ENCODE data around the gene WBP1L.

Gene WBP1L

DNA sequence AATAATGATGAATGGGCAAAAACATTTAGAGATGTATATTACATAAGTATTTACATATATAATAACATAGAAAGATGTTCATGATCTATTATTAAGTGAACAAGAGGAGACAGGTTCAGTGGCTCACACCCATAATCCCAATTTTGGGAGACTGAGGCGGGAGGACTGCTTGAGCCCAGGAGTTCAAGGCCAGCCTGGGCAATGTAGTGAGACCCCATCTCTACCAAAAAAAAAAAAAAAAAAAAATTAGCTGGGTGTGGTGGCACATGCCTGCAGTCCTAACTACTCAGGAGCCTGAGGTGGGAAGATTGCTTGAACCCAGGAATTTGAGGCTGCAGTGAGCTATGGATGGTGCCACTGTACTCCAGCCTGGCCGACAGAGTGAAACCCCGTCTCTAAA, 42.0 kb upstream of the WBP1L start:
- Histone ChIP-seq H3K27me3 (ENCODE audit: insufficient read depth, poor library complexity, severe bottlenecking) (no peaks in the 10 kb centered on the region), H3K9me3 (ENCODE audit: severe bottlenecking) (no peaks in the 10 kb centered on the region), H3K4me1 (ENCODE audit: insufficient read depth, poor library complexity, severe bottlenecking) (peaks cover 5% of the 10 kb centered on the region), H3K27ac (ENCODE audit: poor library complexity, severe bottlenecking) (no peak overlapping the region), H3K4me3 (ENCODE audit: severe bottlenecking) (no peak overlapping the region), H3K36me3 (ENCODE audit: low read depth) (peaks cover 41% of the 10 kb centered on the region)
- TF ChIP-seq, protein P1, sequence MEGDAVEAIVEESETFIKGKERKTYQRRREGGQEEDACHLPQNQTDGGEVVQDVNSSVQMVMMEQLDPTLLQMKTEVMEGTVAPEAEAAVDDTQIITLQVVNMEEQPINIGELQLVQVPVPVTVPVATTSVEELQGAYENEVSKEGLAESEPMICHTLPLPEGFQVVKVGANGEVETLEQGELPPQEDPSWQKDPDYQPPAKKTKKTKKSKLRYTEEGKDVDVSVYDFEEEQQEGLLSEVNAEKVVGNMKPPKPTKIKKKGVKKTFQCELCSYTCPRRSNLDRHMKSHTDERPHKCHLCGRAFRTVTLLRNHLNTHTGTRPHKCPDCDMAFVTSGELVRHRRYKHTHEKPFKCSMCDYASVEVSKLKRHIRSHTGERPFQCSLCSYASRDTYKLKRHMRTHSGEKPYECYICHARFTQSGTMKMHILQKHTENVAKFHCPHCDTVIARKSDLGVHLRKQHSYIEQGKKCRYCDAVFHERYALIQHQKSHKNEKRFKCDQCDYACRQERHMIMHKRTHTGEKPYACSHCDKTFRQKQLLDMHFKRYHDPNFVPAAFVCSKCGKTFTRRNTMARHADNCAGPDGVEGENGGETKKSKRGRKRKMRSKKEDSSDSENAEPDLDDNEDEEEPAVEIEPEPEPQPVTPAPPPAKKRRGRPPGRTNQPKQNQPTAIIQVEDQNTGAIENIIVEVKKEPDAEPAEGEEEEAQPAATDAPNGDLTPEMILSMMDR (IDR thresholded peaks at IDR 0.05; ENCODE audit: poor library complexity, severe bottlenecking), result no peak
- DNase-seq (ENCODE audit: low spot score) (no peak), ATAC-seq (ENCODE audit: low read depth) (no peak)

GRCh38 chr10:102702742-102703141, 41.0 kb upstream of the WBP1L start:
- no peak for ATAC-seq (ENCODE audit: low read depth)
- Histone ChIP-seq H3K27ac (ENCODE audit: poor library complexity, severe bottlenecking) (no peak overlapping the region), H3K27me3 (ENCODE audit: insufficient read depth, poor library complexity, severe bottlenecking) (no peaks in the 10 kb centered on the region), H3K4me3 (ENCODE audit: severe bottlenecking) (no peak overlapping the region), H3K9me3 (ENCODE audit: severe bottlenecking) (no peaks in the 10 kb centered on the region), H3K36me3 (ENCODE audit: low read depth) (peaks cover 31% of the 10 kb centered on the region), H3K4me1 (ENCODE audit: insufficient read depth, poor library complexity, severe bottlenecking) (peaks cover 5% of the 10 kb centered on the region)
- no peak for DNase-seq (ENCODE audit: low spot score)
- TF ChIP-seq, protein P1 (IDR thresholded peaks at IDR 0.05; ENCODE audit: poor library complexity, severe bottlenecking), result no peak

DNA sequence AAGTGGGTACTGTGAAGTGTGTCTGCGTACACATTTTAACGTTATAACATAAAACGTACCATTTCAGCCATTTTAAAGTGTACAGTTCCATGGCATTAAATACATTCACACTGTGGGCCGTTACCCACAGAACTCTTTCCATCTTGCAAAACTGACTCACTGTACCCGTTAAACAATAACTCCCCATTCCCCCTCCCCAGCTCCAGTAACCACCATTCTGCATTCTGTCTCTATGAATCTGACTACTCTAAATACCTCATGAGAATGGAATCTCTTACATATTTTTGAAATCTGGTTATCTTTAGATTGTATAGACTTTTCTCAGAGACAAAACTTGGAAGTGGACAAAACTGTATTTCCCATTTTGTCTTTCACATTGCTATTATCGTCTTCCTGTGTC, 38.8 kb upstream of the WBP1L start:
- H3K36me3 ChIP-seq (ENCODE audit: low read depth), result peaks cover 15% of the 10 kb centered on the region
- DNase-seq (ENCODE audit: low spot score), result no peak
- no peaks in the 10 kb centered on the region for H3K9me3 ChIP-seq (ENCODE audit: severe bottlenecking)
- H3K4me1 ChIP-seq (ENCODE audit: insufficient read depth, poor library complexity, severe bottlenecking), result peaks cover 5% of the 10 kb centered on the region
- ATAC-seq (ENCODE audit: low read depth), result peak; percentile 31; the same call in 1 of the 3 replicates
- no peak overlapping the region for H3K4me3 ChIP-seq (ENCODE audit: severe bottlenecking)
- TF ChIP-seq, protein P1 (IDR thresholded peaks at IDR 0.05; ENCODE audit: poor library complexity, severe bottlenecking), result no peak
- no peaks in the 10 kb centered on the region for H3K27me3 ChIP-seq (ENCODE audit: insufficient read depth, poor library complexity, severe bottlenecking)
- H3K27ac ChIP-seq (ENCODE audit: poor library complexity, severe bottlenecking), result no peak overlapping the region

GRCh38 chr10:102705531-102705930, 38.2 kb upstream of the WBP1L start:
- Histone ChIP-seq H3K27ac (ENCODE audit: poor library complexity, severe bottlenecking) (no peak overlapping the region), H3K36me3 (ENCODE audit: low read depth) (peaks cover 15% of the 10 kb centered on the region), H3K4me3 (ENCODE audit: severe bottlenecking) (no peak overlapping the region), H3K27me3 (ENCODE audit: insufficient read depth, poor library complexity, severe bottlenecking) (no peaks in the 10 kb centered on the region), H3K4me1 (ENCODE audit: insufficient read depth, poor library complexity, severe bottlenecking) (peaks cover 8% of the 10 kb centered on the region), H3K9me3 (ENCODE audit: severe bottlenecking) (no peaks in the 10 kb centered on the region)
- TF ChIP-seq, protein P1 (IDR thresholded peaks at IDR 0.05; ENCODE audit: poor library complexity, severe bottlenecking), result no peak
- DNase-seq (ENCODE audit: low spot score) (no peak), ATAC-seq (ENCODE audit: low read depth) (no peak)

DNA sequence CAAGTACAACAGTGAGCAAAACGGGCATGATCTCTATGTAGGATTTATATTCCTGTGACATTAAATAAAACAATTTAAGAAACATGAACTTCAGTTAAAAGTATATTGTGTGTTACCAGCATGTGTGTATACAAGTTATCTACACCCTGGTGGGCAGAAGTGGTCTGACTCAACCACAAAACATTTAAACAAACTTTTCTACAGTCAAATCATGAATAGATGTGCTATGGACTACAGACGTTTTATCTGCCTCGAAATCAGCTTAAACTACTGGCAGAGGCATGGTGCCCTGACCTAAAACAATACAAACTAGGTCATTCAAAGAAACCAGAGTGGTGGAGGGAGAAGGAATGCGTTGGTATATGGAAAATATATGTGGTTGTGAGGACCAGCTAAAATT, 33.1 kb upstream of the WBP1L start:
- H3K27me3 ChIP-seq (ENCODE audit: insufficient read depth, poor library complexity, severe bottlenecking), result no peaks in the 10 kb centered on the region
- no peak for ATAC-seq (ENCODE audit: low read depth)
- no peak for DNase-seq (ENCODE audit: low spot score)
- no peaks in the 10 kb centered on the region for H3K36me3 ChIP-seq (ENCODE audit: low read depth)
- H3K4me3 ChIP-seq (ENCODE audit: severe bottlenecking), result no peak overlapping the region
- peaks cover 9% of the 10 kb centered on the region for H3K4me1 ChIP-seq (ENCODE audit: insufficient read depth, poor library complexity, severe bottlenecking)
- H3K27ac ChIP-seq (ENCODE audit: poor library complexity, severe bottlenecking), result no peak overlapping the region
- no peaks in the 10 kb centered on the region for H3K9me3 ChIP-seq (ENCODE audit: severe bottlenecking)
- TF ChIP-seq, protein P1 (IDR thresholded peaks at IDR 0.05; ENCODE audit: poor library complexity, severe bottlenecking), result no peak

Measured in RWPE2 (cell line).